Choroid plexus epithelial cell (primary cell): ENCODE data around the gene FOXN3.

Experiments
- DNase-seq: peaks from one replicate; pipeline ENCODE4 v3.0.0-alpha.2; 2010; ENCODE audit warnings: low read depth
- H3K4me3 ChIP-seq: 2 replicates; pipeline ENCODE4 v1.5.1; 2011; ENCODE audit warnings: low read depth, mild to moderate bottlenecking, control low read depth, low read length, moderate library complexity
- CTCF ChIP-seq: conservative IDR thresholded peaks from 2 replicates; pipeline ENCODE4 v1.5.1; 2011; ENCODE audit warnings: low read depth, mild to moderate bottlenecking, control low read depth, inconsistent platforms, low read length, moderate library complexity

FOXN3 gene

GRCh38 chr14:89232265-89233070 is 184.6 kb downstream of the FOXN3 start:
- H3K4me3 ChIP-seq, result no peak overlapping the region
- no peak for DNase-seq
- no peak for TF ChIP-seq CTCF

GRCh38 chr14:89231426-89232113 is 185.5 kb downstream of the FOXN3 start:
- H3K4me3 ChIP-seq, result no peak overlapping the region
- no peak for DNase-seq
- no peak for TF ChIP-seq CTCF

- no peak for TF ChIP-seq CTCF
- no peak overlapping the region for H3K4me3 ChIP-seq
- DNase-seq, result no peak
Measured at GRCh38 chr14:89228921-89229639, 188.0 kb downstream of the FOXN3 start.

- no peak for DNase-seq
- TF ChIP-seq CTCF, result no peak
- H3K4me3 ChIP-seq, result no peak overlapping the region
Measured at GRCh38 chr14:89227496-89227836, 189.6 kb downstream of the FOXN3 start.

- no peak overlapping the region for H3K4me3 ChIP-seq
- DNase-seq, result no peak
- TF ChIP-seq CTCF, result no peak
Measured at GRCh38 chr14:89226801-89227495, 190.1 kb downstream of the FOXN3 start.

- no peak for TF ChIP-seq CTCF
- DNase-seq, result no peak
- no peak overlapping the region for H3K4me3 ChIP-seq
Measured at GRCh38 chr14:89225607-89226006, 191.4 kb downstream of the FOXN3 start.
